Urinary bladder (tissue), 4 donors: Measurements from ENCODE around the gene SRCAP. TPM values are rescaled to one million over a fixed set of nuclear protein-coding genes. Genes with fewer than 3 reads are reported as not detected.
"Not testable (repeated sequence)": the region's sequence is repeated elsewhere in the genome, so short reads cannot be mapped to it uniquely, and the experiment has no call there.

ENCODE experiments used
- DNase-seq: peaks from one replicate; pipeline ENCODE4 v3.0.0-alpha.2; 2015; ENCODE audit errors: extremely low spot score
- H3K27ac ChIP-seq: one replicate; pipeline ENCODE4 v1.5.1; 2013; ENCODE audit warnings: low read depth, mild to moderate bottlenecking, moderate library complexity
- H3K36me3 ChIP-seq: one replicate; pipeline ENCODE4 v1.6.1; 2013; ENCODE audit warnings: mild to moderate bottlenecking, moderate library complexity; ENCODE audit not compliant: insufficient read depth
- H3K4me1 ChIP-seq: one replicate; pipeline ENCODE4 v1.6.1; 2013; ENCODE audit warnings: mild to moderate bottlenecking, moderate library complexity; ENCODE audit not compliant: insufficient read depth
- H3K4me3 ChIP-seq: one replicate; pipeline ENCODE4 v1.5.1; 2013; ENCODE audit warnings: low read depth, low read length
- WGBS: extraction: QIAGEN DNeasy Blood & Tissue Kit; methylation state at CpG from one replicate; pipeline ENCODE4 v1.1.7; 2013; 5-methylcytosine and 5-hydroxymethylcytosine counted together
- polyA plus RNA-seq: library from polyadenylated mRNA; stranded (reverse); fragments of 200-250 nt; gene quantifications from one replicate; pipeline ENCODE4 v1.2.3, GENCODE V29; 2013
- total RNA-seq: library from RNA; depleted of rRNA; stranded (reverse); fragments of >200 nt; gene quantifications from one replicate; pipeline ENCODE4 v1.2.3, GENCODE V29; 2014
- donor health status: healthy with polysubstance abuse.
- donor health status: healthy.

The SRCAP gene
- total and polyA plus RNA-seq, 2 donors = 15.0 to 20.3 TPM

GRCh38 chr16:30698139-30698815, 694 bp upstream of the SRCAP start:
- Histone ChIP-seq H3K27ac (peak overlapping the region; percentile 100), H3K4me3 (peak overlapping the region; percentile 82), H3K4me1 (no peaks in the 10 kb centered on the region), H3K36me3 (peaks cover 5% of the 10 kb centered on the region)
- DNase-seq = peak; percentile 91
- under 1% methylated on average over 76 of the region's 76 CpGs for WGBS

GRCh38 chr16:30699615-30700099, 686 bp downstream of the SRCAP start:
- WGBS = 47% methylated on average over 8 of the region's 8 CpGs
- H3K36me3 ChIP-seq = peaks cover 8% of the 10 kb centered on the region

GRCh38 chr16:30700491-30700890, 1.5 kb downstream of the SRCAP start:
- no peak overlapping the region for H3K27ac ChIP-seq
- WGBS = 41% methylated on average over 9 of the region's 9 CpGs
- H3K36me3 ChIP-seq = peaks cover 11% of the 10 kb centered on the region
- no peaks in the 10 kb centered on the region for H3K4me1 ChIP-seq
- H3K4me3 ChIP-seq = no peak overlapping the region
- no peak for DNase-seq

More at GRCh38 chr16:30699615-30700099, 686 bp downstream of the SRCAP start:
- no peak for DNase-seq
- Histone ChIP-seq H3K4me3 (peak overlapping the region; percentile 82), H3K27ac (peak overlapping the region; percentile 66), H3K4me1 (no peaks in the 10 kb centered on the region)

DNA sequence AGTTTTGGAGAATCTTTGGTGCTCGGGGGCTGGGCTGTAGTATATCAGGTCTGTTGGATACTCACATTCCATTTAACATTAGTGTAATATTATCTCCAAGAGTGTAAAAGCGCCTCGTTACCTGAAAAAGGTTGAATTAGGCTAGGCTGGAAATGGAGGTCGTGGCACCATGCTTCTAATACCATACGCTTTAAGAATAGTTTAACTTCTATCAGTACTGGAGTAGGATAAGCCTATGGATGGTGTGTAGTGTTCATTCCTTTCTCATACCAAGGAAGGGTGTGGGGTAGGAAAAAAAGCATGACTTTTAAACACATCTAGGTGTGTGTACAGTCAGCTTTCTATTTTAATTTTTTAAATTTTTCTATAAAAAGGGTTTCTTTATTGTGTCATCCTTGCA, 2.0 kb downstream of the SRCAP start:
- H3K4me1 ChIP-seq = no peaks in the 10 kb centered on the region
- H3K4me3 ChIP-seq = no peak overlapping the region
- 87% methylated on average over 5 of the region's 5 CpGs for WGBS

GRCh38 chr16:30703071-30703470, 4.1 kb downstream of the SRCAP start:
- not testable (repeated sequence) for DNase-seq, H3K27ac ChIP-seq, H3K4me3 ChIP-seq, H3K4me1 ChIP-seq
- 93% methylated on average over 12 of the region's 12 CpGs for WGBS
- peaks cover 17% of the 10 kb centered on the region for H3K36me3 ChIP-seq

More for the DNA sequence above, 2.0 kb downstream of the SRCAP start:
- H3K27ac ChIP-seq = no peak overlapping the region
- DNase-seq = no peak
- peaks cover 15% of the 10 kb centered on the region for H3K36me3 ChIP-seq

DNA sequence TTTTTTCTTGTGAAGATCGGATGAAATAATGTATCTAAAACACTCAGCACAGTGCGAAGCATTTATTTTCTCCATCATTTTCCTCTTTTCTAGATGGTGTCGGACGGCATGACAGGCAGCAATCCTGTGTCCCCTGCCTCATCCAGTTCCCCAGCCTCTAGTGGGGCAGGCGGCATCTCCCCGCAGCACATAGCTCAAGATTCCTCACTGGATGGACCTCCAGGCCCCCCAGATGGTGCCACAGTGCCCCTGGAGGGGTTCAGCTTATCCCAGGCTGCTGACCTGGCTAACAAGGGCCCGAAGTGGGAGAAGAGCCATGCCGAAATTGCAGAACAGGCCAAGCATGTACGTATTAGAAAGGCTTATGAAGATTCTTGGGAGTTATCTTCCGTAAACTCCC, 5.0 kb downstream of the SRCAP start:
- Histone ChIP-seq H3K4me3 (no peak overlapping the region), H3K36me3 (peaks cover 18% of the 10 kb centered on the region), H3K4me1 (no peaks in the 10 kb centered on the region), H3K27ac (no peak overlapping the region)
- 96% methylated on average over 10 of the region's 10 CpGs for WGBS
- DNase-seq = no peak

DNA sequence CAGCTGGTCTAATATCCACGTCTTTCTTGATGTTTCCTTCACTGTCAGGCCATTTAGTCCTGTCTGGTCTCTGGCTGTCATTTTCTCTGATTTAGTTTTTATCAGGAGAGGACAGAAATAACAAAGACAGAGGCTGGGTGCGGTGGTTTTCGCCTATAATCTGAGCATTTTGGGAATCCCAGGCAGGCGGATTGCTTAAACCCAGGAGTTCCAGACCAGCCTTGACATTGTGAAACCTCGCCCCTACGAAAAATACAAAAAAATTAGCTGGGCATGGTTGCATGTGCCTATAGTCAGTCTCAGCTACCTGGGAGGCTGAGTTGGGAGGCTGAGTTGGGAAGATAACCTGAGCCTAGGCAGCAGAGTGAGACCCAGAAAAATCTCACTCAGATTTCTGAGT, 7.1 kb downstream of the SRCAP start:
- no peak overlapping the region for H3K4me3 ChIP-seq
- H3K36me3 ChIP-seq = peaks cover 18% of the 10 kb centered on the region
- H3K4me1 ChIP-seq = no peaks in the 10 kb centered on the region
- no peak for DNase-seq
- 92% methylated on average over 6 of the region's 6 CpGs for WGBS
- H3K27ac ChIP-seq = no peak overlapping the region

GRCh38 chr16:30710971-30711370, 12.0 kb downstream of the SRCAP start:
- WGBS = 87% methylated on average over 4 of the region's 4 CpGs
- Histone ChIP-seq H3K36me3 (peaks cover 22% of the 10 kb centered on the region), H3K4me1 (no peaks in the 10 kb centered on the region), H3K27ac (no peak overlapping the region), H3K4me3 (no peak overlapping the region)
- no peak for DNase-seq

GRCh38 chr16:30711712-30712111, 12.7 kb downstream of the SRCAP start:
- WGBS = 93% methylated on average over 1 of the region's 1 CpG

DNA sequence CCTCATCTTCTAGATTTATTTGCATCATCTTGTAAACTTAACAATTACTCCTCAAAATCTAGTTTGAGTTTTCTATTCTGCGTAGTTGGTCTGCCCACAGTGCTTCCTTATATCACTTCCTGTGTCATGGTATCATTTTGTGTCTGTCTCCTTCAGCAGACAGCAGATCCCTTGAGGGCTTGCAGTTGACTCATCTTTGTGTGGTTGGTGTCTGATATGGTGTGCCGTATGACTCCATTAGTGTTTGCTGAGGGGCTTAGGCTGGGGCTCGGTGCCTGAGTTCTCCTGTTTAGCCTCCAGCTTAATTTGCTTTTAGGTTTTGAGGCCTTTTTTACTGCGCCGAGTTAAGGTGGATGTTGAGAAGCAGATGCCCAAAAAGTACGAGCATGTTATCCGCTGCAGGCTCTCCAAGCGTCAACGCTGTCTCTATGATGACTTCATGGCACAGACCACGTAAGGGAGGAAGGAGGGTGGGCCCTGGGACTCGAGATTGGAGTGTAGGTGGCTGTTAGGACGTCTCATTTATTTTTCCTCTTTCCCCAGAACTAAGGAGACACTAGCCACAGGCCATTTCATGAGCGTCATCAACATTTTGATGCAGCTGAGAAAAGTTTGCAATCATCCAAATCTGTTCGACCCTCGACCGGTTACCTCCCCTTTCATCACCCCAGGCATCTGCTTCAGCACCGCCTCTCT, 16.9 kb downstream of the SRCAP start:
- Histone ChIP-seq H3K36me3 (peaks cover 22% of the 10 kb centered on the region), H3K27ac (no peak overlapping the region), H3K4me3 (no peak overlapping the region), H3K4me1 (no peaks in the 10 kb centered on the region)
- DNase-seq = no peak
- 87% methylated on average over 17 of the region's 17 CpGs for WGBS

More at GRCh38 chr16:30711712-30712111, 12.7 kb downstream of the SRCAP start:
- H3K4me1 ChIP-seq = no peaks in the 10 kb centered on the region
- no peak overlapping the region for H3K27ac ChIP-seq
- H3K36me3 ChIP-seq = peaks cover 25% of the 10 kb centered on the region
- no peak overlapping the region for H3K4me3 ChIP-seq
- no peak for DNase-seq

DNA sequence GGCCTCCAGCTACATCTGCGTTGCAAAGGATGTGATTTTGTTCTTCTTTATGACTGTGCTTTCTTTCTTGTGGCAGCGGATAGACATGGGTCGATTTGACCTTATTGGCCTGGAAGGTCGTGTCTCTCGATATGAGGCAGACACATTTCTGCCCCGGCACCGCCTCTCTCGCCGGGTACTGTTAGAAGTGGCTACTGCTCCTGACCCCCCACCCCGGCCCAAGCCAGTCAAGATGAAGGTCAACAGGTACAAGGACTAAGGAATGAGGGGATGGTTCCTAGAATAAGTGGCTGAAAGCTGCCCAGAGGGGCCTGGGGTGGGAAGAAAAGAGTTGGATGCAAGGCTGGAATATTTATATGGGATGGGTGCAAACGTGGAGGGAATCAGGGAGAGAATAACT, 21.1 kb downstream of the SRCAP start:
- no peak for DNase-seq
- Histone ChIP-seq H3K36me3 (peaks cover 15% of the 10 kb centered on the region), H3K27ac (no peak overlapping the region), H3K4me1 (no peaks in the 10 kb centered on the region), H3K4me3 (no peak overlapping the region)
- 90% methylated on average over 11 of the region's 11 CpGs for whole genome bisulfite sequencing

DNA sequence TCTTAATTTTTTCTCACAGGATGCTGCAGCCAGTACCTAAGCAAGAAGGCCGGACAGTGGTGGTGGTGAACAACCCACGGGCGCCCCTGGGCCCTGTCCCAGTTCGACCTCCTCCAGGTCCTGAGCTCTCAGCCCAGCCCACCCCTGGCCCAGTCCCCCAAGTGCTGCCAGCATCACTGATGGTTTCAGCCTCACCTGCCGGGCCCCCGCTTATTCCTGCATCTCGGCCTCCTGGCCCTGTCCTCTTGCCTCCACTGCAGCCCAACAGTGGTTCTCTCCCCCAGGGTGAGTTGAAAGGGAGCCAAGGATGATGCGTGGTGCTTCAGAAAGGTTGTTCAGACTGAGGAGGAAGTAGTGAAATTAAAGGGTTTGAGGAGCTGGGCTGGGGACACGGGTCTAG, 21.7 kb downstream of the SRCAP start:
- Histone ChIP-seq H3K4me3 (no peak overlapping the region), H3K4me1 (no peaks in the 10 kb centered on the region), H3K27ac (no peak overlapping the region), H3K36me3 (peaks cover 15% of the 10 kb centered on the region)
- no peak for DNase-seq
- WGBS = 85% methylated on average over 9 of the region's 9 CpGs

DNA sequence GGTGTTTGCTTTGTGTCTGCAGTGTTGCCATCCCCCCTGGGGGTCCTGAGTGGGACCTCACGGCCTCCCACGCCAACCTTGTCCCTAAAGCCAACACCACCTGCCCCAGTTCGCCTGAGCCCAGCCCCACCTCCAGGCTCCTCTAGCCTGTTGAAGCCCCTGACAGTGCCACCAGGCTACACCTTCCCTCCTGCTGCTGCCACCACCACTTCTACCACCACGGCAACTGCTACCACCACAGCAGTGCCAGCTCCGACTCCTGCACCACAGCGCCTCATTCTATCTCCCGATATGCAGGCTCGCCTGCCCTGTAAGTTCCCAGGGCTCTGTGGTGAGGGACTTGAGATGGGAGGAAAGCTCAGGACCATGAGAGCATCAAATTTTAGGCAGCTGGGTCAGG, 22.2 kb downstream of the SRCAP start:
- Histone ChIP-seq H3K27ac (no peak overlapping the region), H3K4me1 (no peaks in the 10 kb centered on the region), H3K4me3 (no peak overlapping the region), H3K36me3 (peaks cover 13% of the 10 kb centered on the region)
- DNase-seq = no peak
- 96% methylated on average over 8 of the region's 8 CpGs for WGBS

- H3K27ac ChIP-seq = no peak overlapping the region
- H3K4me3 ChIP-seq = no peak overlapping the region
- no peaks in the 10 kb centered on the region for H3K4me1 ChIP-seq
- 91% methylated on average over 1 of the region's 1 CpG for WGBS
- H3K36me3 ChIP-seq = peaks cover 10% of the 10 kb centered on the region
- DNase-seq = no peak
Observed at GRCh38 chr16:30721606-30722005, 22.6 kb downstream of the SRCAP start.
